ENCODE results near the gene CD47. TPM values are rescaled to one million over a fixed set of nuclear protein-coding genes. Genes with fewer than 3 reads are reported as not detected.

Gene CD47
- total and polyA plus RNA-seq, 8 donors = 142 to 356 (median 187) TPM

DNA sequence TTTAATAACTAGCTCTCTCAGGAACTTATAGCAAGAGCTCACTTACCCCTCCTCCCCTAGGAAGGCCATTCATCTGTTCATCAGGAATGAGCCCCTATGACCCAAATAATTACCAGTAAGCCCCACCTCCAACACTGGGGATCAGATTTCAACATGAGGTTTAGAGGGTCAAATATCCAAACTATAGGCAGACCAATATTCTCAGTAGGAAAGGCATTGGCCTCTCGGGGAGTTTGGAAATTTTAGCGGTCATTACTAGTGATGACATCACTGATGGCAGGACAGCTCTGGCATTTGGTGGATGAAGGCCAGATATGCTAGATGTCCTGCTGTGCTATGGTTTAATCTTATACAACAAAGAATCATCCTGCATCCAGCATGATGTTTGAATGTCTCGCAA lies 15.2 kb upstream of the CD47 start:
- intact Hi-C loops (cut with DNase I) = no loop called here
- Histone ChIP-seq H3K4me1 (peaks cover 0 to 12% of the 10 kb centered on the region in 2 donors), H3K27ac (no peak overlapping the region), H3K36me3 (no peaks in the 10 kb centered on the region), H3K9me3 (no peaks in the 10 kb centered on the region), H3K27me3 (no peaks in the 10 kb centered on the region), H3K4me3 (no peak overlapping the region)
- DNase-seq = no peak
- no peak for ATAC-seq
- TF ChIP-seq, protein P1, sequence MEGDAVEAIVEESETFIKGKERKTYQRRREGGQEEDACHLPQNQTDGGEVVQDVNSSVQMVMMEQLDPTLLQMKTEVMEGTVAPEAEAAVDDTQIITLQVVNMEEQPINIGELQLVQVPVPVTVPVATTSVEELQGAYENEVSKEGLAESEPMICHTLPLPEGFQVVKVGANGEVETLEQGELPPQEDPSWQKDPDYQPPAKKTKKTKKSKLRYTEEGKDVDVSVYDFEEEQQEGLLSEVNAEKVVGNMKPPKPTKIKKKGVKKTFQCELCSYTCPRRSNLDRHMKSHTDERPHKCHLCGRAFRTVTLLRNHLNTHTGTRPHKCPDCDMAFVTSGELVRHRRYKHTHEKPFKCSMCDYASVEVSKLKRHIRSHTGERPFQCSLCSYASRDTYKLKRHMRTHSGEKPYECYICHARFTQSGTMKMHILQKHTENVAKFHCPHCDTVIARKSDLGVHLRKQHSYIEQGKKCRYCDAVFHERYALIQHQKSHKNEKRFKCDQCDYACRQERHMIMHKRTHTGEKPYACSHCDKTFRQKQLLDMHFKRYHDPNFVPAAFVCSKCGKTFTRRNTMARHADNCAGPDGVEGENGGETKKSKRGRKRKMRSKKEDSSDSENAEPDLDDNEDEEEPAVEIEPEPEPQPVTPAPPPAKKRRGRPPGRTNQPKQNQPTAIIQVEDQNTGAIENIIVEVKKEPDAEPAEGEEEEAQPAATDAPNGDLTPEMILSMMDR (IDR thresholded peaks at IDR 0.05) = no peak

DNA sequence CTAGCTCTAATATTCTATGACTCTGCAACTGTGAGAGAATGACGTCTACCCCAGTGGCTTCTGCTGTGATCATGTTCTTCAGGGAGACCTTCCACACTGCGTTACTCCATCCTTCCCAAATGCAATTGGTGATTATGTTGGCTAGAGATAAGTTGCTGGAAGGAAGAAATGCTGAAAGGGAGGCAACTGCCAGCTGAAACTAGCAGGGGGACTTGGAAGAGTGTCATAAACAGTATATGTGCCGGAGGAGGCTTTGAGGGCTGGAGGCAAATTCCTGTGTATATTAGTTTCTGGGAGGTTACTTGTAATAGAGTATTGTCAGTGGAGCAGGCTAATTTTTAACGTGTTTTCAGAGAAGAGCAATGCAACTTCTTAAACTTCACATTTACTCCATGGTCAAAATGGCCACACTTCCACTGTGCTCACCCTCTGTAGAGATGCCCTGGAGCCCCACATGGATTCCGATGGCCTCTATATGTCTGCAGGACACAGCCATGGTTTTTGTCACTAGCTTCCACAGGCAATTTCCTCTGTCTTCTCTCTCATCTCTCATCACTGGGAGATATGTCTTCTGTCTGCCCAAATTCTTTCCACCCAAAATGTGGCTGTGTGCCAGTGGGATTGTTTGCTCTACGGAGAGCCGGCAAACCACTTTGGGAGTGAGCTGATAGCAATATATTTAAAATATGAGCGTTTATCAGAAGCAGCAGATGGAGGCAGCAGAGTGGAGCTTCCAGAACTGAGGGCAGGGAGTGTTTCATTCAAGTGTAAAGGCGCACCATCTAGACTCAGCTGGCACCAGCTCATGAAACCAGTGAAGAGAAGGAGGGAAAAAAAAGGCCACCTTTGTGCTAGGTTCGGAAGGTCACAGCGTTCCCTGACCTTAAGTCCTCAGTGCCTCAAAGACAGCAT lies 13.3 kb upstream of the CD47 start:
- H3K9me3 ChIP-seq = no peaks in the 10 kb centered on the region
- peak; percentile 71 for ATAC-seq
- H3K36me3 ChIP-seq = no peaks in the 10 kb centered on the region
- peak in 2 of 4 donors; percentile 33 to 47 for DNase-seq
- TF ChIP-seq, protein P1 (IDR thresholded peaks at IDR 0.05) = no peak
- no peaks in the 10 kb centered on the region for H3K27me3 ChIP-seq
- H3K4me1 ChIP-seq = peaks cover 0 to 30% of the 10 kb centered on the region in 2 donors
- H3K27ac ChIP-seq = no peak overlapping the region
- intact Hi-C loops (cut with DNase I) = no loop called here
- H3K4me3 ChIP-seq = no peak overlapping the region

DNA sequence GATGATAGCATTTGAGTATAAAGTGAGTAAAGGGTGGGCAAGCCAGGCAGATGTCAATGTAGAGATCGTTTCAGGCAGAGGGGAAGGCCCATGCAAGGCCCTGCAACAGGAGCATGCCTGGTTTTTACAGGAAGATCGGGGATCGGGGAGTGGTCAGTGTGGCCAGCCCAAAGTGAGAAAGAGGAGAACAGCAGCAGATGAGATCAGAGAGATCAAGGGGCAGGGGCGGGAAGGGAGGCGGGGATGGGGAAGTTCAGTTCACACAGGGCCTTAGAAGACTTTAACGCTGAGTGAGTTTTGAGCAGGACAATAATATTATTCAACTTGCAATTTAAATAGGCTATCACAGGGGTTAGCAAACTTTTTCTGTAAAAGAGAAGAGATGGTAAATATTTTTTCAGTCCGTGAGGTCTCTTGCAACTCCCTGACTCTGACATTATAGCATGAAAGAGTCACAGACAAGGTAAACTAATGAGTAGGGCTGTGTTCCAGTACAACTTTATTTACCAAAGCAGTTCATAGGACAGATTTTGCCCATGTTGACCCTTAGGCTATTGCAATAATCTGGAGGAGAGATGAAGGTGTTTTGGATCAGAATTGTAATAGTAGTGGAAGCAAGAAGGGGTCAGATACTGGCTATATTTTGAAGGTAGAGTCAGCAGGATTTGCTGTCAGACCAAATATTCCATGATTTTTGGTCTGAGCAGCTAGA lies 12.4 kb upstream of the CD47 start:
- Histone ChIP-seq H3K4me1 (peaks cover 0 to 40% of the 10 kb centered on the region in 2 donors), H3K4me3 (no peak overlapping the region), H3K27ac (peak overlapping the region in 1 of 2 donors; percentile 50), H3K36me3 (no peaks in the 10 kb centered on the region), H3K27me3 (no peaks in the 10 kb centered on the region), H3K9me3 (no peaks in the 10 kb centered on the region)
- ATAC-seq (no peak), DNase-seq (peak in 1 of 4 donors; percentile 74)
- intact Hi-C loops (cut with DNase I) = no loop called here
- TF ChIP-seq, protein P1 (IDR thresholded peaks at IDR 0.05) = no peak

DNA sequence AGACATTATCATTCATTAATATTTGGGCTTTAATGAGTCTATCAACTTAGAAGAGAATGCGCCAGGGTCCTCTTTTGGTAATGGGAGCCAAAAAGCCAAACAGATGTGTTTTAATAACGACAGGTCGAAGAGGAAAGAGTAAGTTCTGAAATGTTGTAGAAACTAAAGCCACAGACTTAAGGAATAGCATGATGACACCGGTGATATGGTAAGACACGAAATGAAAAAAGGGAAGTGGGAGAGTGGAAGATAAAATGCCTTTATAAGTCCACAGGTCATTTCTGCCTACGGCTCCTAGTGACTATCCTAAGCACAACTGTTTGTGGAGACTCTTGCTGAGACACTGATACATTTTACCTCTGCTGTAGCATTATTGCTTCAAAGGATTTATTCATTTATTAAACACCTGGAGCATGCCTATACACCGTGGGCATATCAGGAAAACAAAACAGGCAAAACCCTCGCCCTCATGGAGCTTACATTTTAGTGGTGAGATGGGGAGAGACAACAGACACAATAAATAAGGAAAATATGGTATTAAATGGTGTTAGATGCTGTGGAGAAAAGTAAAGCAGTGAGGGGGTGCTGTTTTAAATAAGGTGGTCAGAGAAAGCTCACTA lies 11.7 kb upstream of the CD47 start:
- Histone ChIP-seq H3K4me3 (no peak overlapping the region), H3K27me3 (no peaks in the 10 kb centered on the region), H3K27ac (peak overlapping the region in 1 of 2 donors; percentile 50), H3K4me1 (peaks cover 0 to 45% of the 10 kb centered on the region in 2 donors), H3K36me3 (no peaks in the 10 kb centered on the region), H3K9me3 (no peaks in the 10 kb centered on the region)
- TF ChIP-seq, protein P1 (IDR thresholded peaks at IDR 0.05) = no peak
- intact Hi-C loops (cut with DNase I) = no loop called here
- no peak for DNase-seq
- ATAC-seq = no peak

Measured in left lung (tissue), 10 donors.